A673 (cell line): ENCODE data around the gene AMZ1.
"Not testable (repeated sequence)": the region's sequence is repeated elsewhere in the genome, so short reads cannot be mapped to it uniquely, and the experiment has no call there.

Experiments used
- CTCF ChIP-seq: fragments of 300-800, 200-600 bp; sonication (generic); conservative IDR thresholded peaks from 2 replicates; pipeline ENCODE4 v1.5.1; 2017; ENCODE audit warnings: low read depth, mild to moderate bottlenecking, antibody characterized with exemption, low read length, moderate library complexity, mixed read lengths
- EZH2 ChIP-seq: fragments of 200-600 bp; sonication (generic); IDR thresholded peaks from 2 replicates; pipeline ENCODE4 v1.6.1; 2017; ENCODE audit warnings: borderline replicate concordance, low read depth, mild to moderate bottlenecking, mixed read lengths, antibody characterized with exemption, low read length; ENCODE audit not compliant: poor library complexity, severe bottlenecking

- TF ChIP-seq CTCF, EZH2: not testable (repeated sequence)
Observed at GRCh38 chr7:2678454-2678853, 9.5 kb upstream of the AMZ1 start.
